Measurements from ENCODE around the gene C3orf52.

Gene C3orf52

DNA sequence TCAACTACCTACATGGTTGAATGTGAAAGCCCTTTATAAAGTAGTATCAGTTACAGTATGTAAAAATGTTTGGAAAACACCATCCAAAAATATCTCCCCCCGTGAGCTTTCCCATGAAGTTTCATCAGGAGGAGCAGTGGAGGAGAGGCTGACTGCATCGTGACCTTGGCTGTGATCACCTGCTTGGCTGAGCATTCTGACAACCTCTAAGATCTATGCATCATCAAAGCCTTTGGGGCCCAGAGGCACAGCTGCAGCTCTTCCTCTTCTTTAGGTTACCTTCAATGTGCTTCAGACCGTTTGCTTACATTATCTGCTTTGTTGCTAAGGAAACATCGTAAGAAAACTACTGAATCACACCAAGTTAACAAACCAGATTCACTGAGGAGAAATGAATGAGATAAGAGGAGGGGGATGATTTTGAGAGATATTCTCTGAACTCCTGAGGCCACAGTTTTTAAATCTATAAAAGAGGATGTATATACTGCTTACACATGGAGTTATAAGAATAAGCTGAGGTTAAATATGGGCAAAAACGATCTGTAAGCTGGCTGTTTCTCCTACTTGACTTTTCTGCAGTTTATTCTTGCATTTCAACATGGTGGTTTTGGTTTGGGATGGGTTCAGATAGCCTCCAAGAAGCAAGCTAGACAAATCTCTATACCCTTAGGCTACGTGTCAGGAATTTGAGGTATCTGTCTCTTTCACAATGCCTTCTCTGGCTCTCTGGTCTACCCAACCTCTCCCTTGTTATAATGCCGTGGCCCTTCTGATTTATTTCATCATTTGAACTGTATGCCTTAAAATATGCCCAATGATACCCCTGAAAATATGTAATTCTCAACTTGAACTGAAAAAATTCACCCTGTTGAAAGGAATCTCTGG, 42.9 kb downstream of the C3orf52 start:
- Histone ChIP-seq H4K91ac (ENCODE audit: low read length) (no peak overlapping the region), H2BK5ac (ENCODE audit: low read depth, low read length, poor library complexity, severe bottlenecking) (no peak overlapping the region), H3K4me2 (ENCODE audit: low read length, poor library complexity, severe bottlenecking) (no peak overlapping the region), H3K4me1 (ENCODE audit: control insufficient read depth, insufficient read depth, low read depth, low read length) (peaks cover 2% of the 10 kb centered on the region), H3K79me1 (replicated peaks; ENCODE audit: low read length, poor library complexity, severe bottlenecking) (no peaks in the 10 kb centered on the region), H4K8ac (ENCODE audit: low read length) (no peak overlapping the region), H3K9ac (ENCODE audit: low read length) (no peak overlapping the region), H3K4me3 (ENCODE audit: insufficient read depth in 1 of 2, low read depth in 1 of 2, low read length in 2 of 2) (no peak overlapping the region), H3K14ac (ENCODE audit: low read length in 2 of 2) (no peak overlapping the region), H2BK12ac (ENCODE audit: low read length in 2 of 2) (no peak overlapping the region), H2AK5ac (ENCODE audit: low read length, severe bottlenecking) (no peak overlapping the region), H2BK120ac (ENCODE audit: low read depth, low read length) (no peak overlapping the region), H3K27ac (ENCODE audit: low read length, poor library complexity, severe bottlenecking) (no peak overlapping the region), H2AFZ (ENCODE audit: low read depth, low read length) (no peak overlapping the region), H3K23ac (ENCODE audit: low read length in 2 of 2) (no peak overlapping the region), H3K4ac (ENCODE audit: low read depth in 1 of 2, low read length in 2 of 2) (no peak overlapping the region), H3K9me3 (ENCODE audit: control insufficient read depth, low read length) (no peaks in the 10 kb centered on the region), H3K27me3 (ENCODE audit: control insufficient read depth in 1 of 2, insufficient read depth in 1 of 2, low read length in 2 of 2) (no peaks in the 10 kb centered on the region), H3K36me3 (ENCODE audit: control insufficient read depth in 1 of 2, insufficient read depth in 2 of 2, low read depth in 1 of 2, low read length in 2 of 2) (peaks cover 0 to 7% of the 10 kb centered on the region in 2 experiments), H2BK15ac (ENCODE audit: low read depth, poor library complexity, severe bottlenecking) (no peak overlapping the region), H3K18ac (ENCODE audit: low read depth in 1 of 2, low read length in 2 of 2) (no peak overlapping the region)
- 81% methylated on average over 5 of the region's 7 CpGs for WGBS
- DNase-seq, result peak; percentile 59

DNA sequence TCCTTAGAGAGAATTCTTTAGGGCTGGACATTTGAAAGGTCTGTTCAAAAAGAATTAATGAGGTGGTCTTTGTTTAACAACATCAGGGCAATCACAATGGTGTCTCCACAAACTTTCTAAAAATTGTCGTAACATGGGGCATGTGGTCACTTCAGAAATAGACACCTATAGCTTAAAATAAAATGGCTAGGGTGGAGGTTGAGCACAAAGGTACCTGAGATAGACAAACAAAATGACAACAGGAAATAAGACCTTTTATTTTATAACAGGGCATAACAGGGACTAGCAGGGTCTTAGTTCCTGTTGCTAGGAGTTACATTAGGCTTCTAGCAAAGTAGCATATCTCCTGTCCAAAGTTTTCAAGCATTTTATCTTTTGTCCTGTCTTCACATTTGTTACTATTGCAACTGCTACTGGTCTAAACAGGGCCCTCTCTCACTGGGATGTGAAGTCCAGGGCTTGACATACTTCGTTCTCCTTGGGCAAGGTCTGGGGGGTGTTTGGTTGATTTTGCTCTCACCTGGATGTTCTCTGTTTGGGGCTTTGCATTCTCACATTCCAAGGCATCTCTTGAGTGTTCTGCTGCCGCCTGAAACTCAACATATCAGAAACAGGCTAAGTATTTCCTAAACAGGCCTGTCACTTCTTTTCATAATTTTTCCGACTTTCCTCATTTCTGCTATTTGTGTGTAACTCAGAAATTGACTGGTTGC, 43.9 kb downstream of the C3orf52 start:
- Histone ChIP-seq H2BK120ac (ENCODE audit: low read depth, low read length) (no peak overlapping the region), H3K36me3 (ENCODE audit: control insufficient read depth in 1 of 2, insufficient read depth in 2 of 2, low read depth in 1 of 2, low read length in 2 of 2) (peaks cover 0 to 7% of the 10 kb centered on the region in 2 experiments), H2BK5ac (ENCODE audit: low read depth, low read length, poor library complexity, severe bottlenecking) (no peak overlapping the region), H3K9ac (ENCODE audit: low read length) (no peak overlapping the region), H3K27me3 (ENCODE audit: control insufficient read depth in 1 of 2, insufficient read depth in 1 of 2, low read length in 2 of 2) (no peaks in the 10 kb centered on the region), H3K23ac (ENCODE audit: low read length in 2 of 2) (no peak overlapping the region), H3K27ac (ENCODE audit: low read length, poor library complexity, severe bottlenecking) (no peak overlapping the region), H3K4ac (ENCODE audit: low read depth in 1 of 2, low read length in 2 of 2) (no peak overlapping the region), H2AK5ac (ENCODE audit: low read length, severe bottlenecking) (no peak overlapping the region), H3K4me2 (ENCODE audit: low read length, poor library complexity, severe bottlenecking) (no peak overlapping the region), H3K4me3 (ENCODE audit: insufficient read depth in 1 of 2, low read depth in 1 of 2, low read length in 2 of 2) (no peak overlapping the region), H2AFZ (ENCODE audit: low read depth, low read length) (no peak overlapping the region), H2BK12ac (ENCODE audit: low read length in 2 of 2) (no peak overlapping the region), H3K18ac (ENCODE audit: low read depth in 1 of 2, low read length in 2 of 2) (no peak overlapping the region), H4K91ac (ENCODE audit: low read length) (no peak overlapping the region), H3K14ac (ENCODE audit: low read length in 2 of 2) (no peak overlapping the region), H3K9me3 (ENCODE audit: control insufficient read depth, low read length) (no peaks in the 10 kb centered on the region), H2BK15ac (ENCODE audit: low read depth, poor library complexity, severe bottlenecking) (no peak overlapping the region), H3K79me1 (replicated peaks; ENCODE audit: low read length, poor library complexity, severe bottlenecking) (no peaks in the 10 kb centered on the region), H3K4me1 (ENCODE audit: control insufficient read depth, insufficient read depth, low read depth, low read length) (peaks cover 2% of the 10 kb centered on the region), H4K8ac (ENCODE audit: low read length) (no peak overlapping the region)
- 80% methylated on average over 3 of the region's 4 CpGs for WGBS
- DNase-seq, result no peak

- no peaks in the 10 kb centered on the region for H3K4me1 ChIP-seq (ENCODE audit: control insufficient read depth, insufficient read depth, low read depth, low read length)
- H2AK5ac ChIP-seq (ENCODE audit: low read length, severe bottlenecking), result no peak overlapping the region
- H2BK12ac ChIP-seq (ENCODE audit: low read length in 2 of 2), result no peak overlapping the region
- H3K4ac ChIP-seq (ENCODE audit: low read depth in 1 of 2, low read length in 2 of 2), result no peak overlapping the region
- H3K14ac ChIP-seq (ENCODE audit: low read length in 2 of 2), result no peak overlapping the region
- H3K23ac ChIP-seq (ENCODE audit: low read length in 2 of 2), result no peak overlapping the region
- no peak overlapping the region for H3K4me3 ChIP-seq (ENCODE audit: insufficient read depth in 1 of 2, low read depth in 1 of 2, low read length in 2 of 2)
- H2BK5ac ChIP-seq (ENCODE audit: low read depth, low read length, poor library complexity, severe bottlenecking), result no peak overlapping the region
- WGBS, result 97% methylated on average over 3 of the region's 3 CpGs
- H2BK120ac ChIP-seq (ENCODE audit: low read depth, low read length), result no peak overlapping the region
- H2BK15ac ChIP-seq (ENCODE audit: low read depth, poor library complexity, severe bottlenecking), result no peak overlapping the region
- no peak overlapping the region for H3K18ac ChIP-seq (ENCODE audit: low read depth in 1 of 2, low read length in 2 of 2)
- no peak for DNase-seq
- peaks cover 0 to 7% of the 10 kb centered on the region in 2 experiments for H3K36me3 ChIP-seq (ENCODE audit: control insufficient read depth in 1 of 2, insufficient read depth in 2 of 2, low read depth in 1 of 2, low read length in 2 of 2)
- H4K91ac ChIP-seq (ENCODE audit: low read length), result no peak overlapping the region
- H4K8ac ChIP-seq (ENCODE audit: low read length), result no peak overlapping the region
- H3K4me2 ChIP-seq (ENCODE audit: low read length, poor library complexity, severe bottlenecking), result no peak overlapping the region
- H3K27me3 ChIP-seq (ENCODE audit: control insufficient read depth in 1 of 2, insufficient read depth in 1 of 2, low read length in 2 of 2), result no peaks in the 10 kb centered on the region
- H3K9me3 ChIP-seq (ENCODE audit: control insufficient read depth, low read length), result no peaks in the 10 kb centered on the region
- no peak overlapping the region for H2AFZ ChIP-seq (ENCODE audit: low read depth, low read length)
- H3K79me1 ChIP-seq (replicated peaks; ENCODE audit: low read length, poor library complexity, severe bottlenecking), result no peaks in the 10 kb centered on the region
- no peak overlapping the region for H3K9ac ChIP-seq (ENCODE audit: low read length)
- H3K27ac ChIP-seq (ENCODE audit: low read length, poor library complexity, severe bottlenecking), result no peak overlapping the region
Observed at GRCh38 chr3:112130638-112130993, 44.4 kb downstream of the C3orf52 start.

GRCh38 chr3:112131111-112131510, 44.9 kb downstream of the C3orf52 start:
- H3K27ac ChIP-seq (ENCODE audit: low read length, poor library complexity, severe bottlenecking), result no peak overlapping the region

More at GRCh38 chr3:112131111-112131510, 44.9 kb downstream of the C3orf52 start:
- no peak overlapping the region for H2AFZ ChIP-seq (ENCODE audit: low read depth, low read length)
- H3K4me3 ChIP-seq (ENCODE audit: insufficient read depth in 1 of 2, low read depth in 1 of 2, low read length in 2 of 2), result no peak overlapping the region
- H2BK12ac ChIP-seq (ENCODE audit: low read length in 2 of 2), result no peak overlapping the region
- no peak overlapping the region for H3K9ac ChIP-seq (ENCODE audit: low read length)
- H2AK5ac ChIP-seq (ENCODE audit: low read length, severe bottlenecking), result no peak overlapping the region
- no peak overlapping the region for H2BK5ac ChIP-seq (ENCODE audit: low read depth, low read length, poor library complexity, severe bottlenecking)
- WGBS, result no CpG with 5 or more reads among the region's 3 CpGs
- H2BK15ac ChIP-seq (ENCODE audit: low read depth, poor library complexity, severe bottlenecking), result no peak overlapping the region
- no peak overlapping the region for H2BK120ac ChIP-seq (ENCODE audit: low read depth, low read length)
- no peak overlapping the region for H3K4ac ChIP-seq (ENCODE audit: low read depth in 1 of 2, low read length in 2 of 2)
- no peaks in the 10 kb centered on the region for H3K27me3 ChIP-seq (ENCODE audit: control insufficient read depth in 1 of 2, insufficient read depth in 1 of 2, low read length in 2 of 2)
- H3K4me2 ChIP-seq (ENCODE audit: low read length, poor library complexity, severe bottlenecking), result no peak overlapping the region
- H3K36me3 ChIP-seq (ENCODE audit: control insufficient read depth in 1 of 2, insufficient read depth in 2 of 2, low read depth in 1 of 2, low read length in 2 of 2), result peaks cover 0 to 7% of the 10 kb centered on the region in 2 experiments
- no peak overlapping the region for H3K23ac ChIP-seq (ENCODE audit: low read length in 2 of 2)
- H3K9me3 ChIP-seq (ENCODE audit: control insufficient read depth, low read length), result no peaks in the 10 kb centered on the region
- no peak overlapping the region for H4K91ac ChIP-seq (ENCODE audit: low read length)
- H3K79me1 ChIP-seq (replicated peaks; ENCODE audit: low read length, poor library complexity, severe bottlenecking), result no peaks in the 10 kb centered on the region
- no peaks in the 10 kb centered on the region for H3K4me1 ChIP-seq (ENCODE audit: control insufficient read depth, insufficient read depth, low read depth, low read length)
- H3K14ac ChIP-seq (ENCODE audit: low read length in 2 of 2), result no peak overlapping the region
- H4K8ac ChIP-seq (ENCODE audit: low read length), result no peak overlapping the region
- H3K18ac ChIP-seq (ENCODE audit: low read depth in 1 of 2, low read length in 2 of 2), result no peak overlapping the region
- DNase-seq, result no peak
